GM04504 (cell line): Measurements from ENCODE around the gene PAQR6.

Experiments used
- DNase-seq: peaks from one replicate; pipeline ENCODE4 v3.0.0-alpha.2; 2012; ENCODE audit warnings: low read depth

Gene PAQR6

DNA sequence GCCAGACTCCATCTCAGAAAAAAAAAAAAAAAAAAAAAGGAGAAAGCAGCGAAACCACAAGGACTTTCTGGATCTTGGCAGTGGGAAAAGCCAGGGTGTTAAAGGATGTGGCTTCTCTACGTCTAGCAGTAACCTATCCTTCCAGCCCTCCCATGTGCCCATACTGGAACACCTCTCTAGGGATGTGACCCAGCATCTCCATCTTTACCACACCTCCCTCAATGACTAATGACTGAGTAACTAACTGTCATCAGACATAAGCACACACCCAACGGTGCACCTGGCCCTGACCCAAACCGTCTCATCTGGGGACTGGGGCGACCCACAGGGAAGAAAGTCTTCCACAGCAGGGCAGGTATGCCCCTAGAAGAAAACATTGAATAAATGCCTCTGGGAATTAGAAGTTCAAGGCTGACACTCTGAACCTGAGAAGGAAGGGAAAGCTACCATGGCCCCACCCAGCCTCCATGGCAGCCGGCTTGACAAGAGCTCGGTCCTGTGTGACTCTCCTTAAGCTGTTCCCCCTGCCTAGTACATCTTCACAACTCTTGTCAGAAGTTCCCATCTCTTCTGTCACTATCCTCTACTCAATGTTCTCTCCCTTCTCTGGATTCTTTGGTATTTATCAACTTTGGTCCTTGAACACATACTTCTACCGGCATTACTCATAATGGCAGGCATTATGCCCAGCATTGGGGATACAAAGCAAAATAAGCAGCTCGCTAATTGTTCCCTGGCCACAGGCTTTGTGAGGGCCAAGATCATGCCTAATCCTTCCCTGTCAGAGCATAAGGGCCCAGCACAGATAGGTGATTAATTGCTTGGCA is 14.8 kb upstream of the PAQR6 start:
- peak; percentile 77 for DNase-seq

DNA sequence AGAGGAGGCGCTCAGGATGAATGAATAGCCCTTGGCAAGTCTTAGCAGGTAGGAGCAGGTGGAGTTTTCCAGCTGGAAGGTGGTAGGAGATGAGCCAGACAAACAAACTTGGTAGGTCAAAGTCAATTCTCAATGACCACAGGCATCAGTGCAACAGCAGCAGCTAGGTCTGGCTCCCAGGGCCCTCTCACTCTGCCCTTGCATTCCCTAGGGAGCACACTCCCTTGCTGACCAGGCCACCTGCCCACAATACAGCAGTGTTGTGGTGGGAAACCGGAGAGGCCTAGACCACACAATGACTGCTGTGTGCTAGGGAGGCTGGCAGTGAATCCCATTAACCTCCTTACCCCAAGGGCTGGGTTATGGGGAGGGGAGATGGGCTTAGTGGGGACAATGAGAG is 13.0 kb upstream of the PAQR6 start:
- DNase-seq: no peak

DNA sequence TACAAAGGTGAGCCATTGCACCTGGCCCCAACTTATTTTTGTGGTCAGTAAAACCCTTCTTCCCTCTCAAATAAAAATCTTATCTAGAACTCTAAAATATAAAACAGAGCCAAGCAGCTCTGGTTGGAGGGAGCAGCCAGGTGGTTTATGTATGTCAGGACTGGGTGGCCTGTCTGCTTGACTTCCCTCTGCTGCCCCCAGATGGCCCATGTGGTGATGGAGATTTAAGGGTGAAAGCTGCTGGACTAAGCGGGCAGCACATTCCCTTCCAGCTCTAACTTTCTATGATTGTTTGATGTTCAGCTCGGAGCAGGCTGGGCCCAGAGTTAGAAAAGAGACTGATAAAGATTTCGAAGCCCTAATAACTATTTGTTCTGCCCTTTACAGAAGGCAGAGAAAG is 11.9 kb upstream of the PAQR6 start:
- DNase-seq: no peak

DNA sequence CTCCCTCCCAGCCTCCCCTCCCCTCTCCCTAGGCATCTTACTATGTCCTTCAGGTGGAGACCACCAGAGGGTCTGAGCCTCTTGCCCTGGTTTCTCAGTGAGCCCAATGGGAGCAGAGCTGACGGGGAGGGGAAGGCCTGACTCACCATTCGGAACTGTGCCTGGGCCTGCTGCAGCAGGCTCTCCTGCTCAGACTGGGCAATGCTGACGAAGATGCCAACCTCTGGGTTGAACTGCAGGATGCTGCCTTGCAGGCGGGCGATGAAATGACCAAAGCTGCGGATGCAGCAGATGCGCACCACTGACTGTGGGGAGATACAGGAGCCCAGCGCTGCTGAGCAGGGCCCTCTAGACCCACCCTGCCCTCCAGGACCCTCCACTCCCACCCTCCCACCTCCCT is 11.0 kb upstream of the PAQR6 start:
- no peak for DNase-seq

DNA sequence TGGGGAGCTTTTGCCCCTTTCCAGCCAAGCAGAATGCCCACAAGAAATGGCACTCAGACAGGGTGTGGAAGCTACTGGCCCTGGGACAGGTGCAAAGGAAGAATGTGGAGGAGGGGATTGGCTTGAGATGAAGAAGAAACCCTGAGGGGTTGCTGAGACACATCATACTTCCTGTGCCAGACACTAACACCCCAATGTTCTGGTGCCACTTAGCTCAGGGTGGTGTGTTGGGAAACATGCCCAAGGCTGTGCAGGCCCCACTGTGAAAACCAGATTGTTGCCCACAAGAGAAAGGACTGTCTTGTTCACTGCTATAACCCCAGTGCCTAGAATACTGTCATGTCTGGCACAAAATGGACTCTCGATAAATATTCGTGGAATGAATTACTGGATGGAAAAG is 9.9 kb upstream of the PAQR6 start:
- DNase-seq: no peak

DNA sequence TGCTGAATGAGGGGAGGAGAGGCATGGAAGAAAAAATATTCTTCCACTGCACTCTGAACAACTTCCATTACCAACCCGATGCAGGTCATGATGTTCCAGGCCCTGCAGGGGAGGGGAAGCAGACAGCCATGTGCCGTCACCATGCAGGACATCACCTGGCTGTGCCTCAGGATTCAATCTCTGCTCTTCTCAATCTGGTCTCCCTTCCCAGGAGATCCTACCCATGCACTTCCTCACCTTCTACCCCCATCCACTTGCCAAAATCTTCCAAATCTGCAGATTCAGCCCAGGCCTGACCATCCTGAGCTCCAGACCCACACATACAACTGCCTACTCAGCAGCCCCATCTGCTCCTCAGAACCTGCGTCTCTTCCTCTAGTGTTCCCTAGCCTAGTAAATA is 5.8 kb upstream of the PAQR6 start:
- DNase-seq: no peak

DNA sequence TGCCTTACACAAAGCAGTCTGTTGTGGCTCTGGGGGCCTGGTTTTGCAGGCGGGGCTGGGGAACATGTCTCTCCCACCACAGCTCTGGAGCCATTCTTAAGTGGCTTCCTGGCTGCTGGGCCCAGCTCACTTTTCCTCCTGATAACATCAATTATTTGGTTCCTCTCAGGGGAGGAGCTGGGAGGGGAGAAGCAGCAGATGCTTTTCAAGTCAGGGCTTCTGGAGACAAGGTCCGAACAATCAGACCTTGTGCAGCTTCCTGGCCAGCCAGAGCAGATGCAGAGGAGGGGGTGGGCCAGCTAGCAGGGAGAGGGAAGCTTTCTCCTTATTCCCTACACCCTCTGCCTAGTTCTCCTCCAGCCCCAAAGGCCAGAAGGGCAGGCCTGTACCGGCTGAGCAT is 3.7 kb upstream of the PAQR6 start:
- no peak for DNase-seq

DNA sequence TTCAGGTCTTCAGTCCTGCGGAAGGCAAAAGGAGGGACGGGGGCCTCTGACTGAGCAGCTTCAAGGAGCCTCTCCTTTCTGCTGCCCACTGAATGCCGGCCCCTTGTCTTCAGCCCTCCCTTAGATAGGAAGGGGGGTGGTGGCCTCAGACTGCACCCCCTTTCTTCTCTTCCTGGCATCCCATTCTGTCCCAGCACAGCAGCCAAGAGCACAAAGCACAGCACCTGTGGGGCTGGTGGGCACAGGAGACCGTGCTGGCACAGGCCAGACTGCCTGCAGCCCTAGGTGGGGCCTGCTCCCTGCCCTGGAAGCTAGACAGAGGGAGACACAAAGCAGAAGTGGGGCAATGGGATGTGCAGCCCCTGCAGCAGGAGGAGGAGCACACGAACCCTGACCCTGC is 1.7 kb upstream of the PAQR6 start:
- DNase-seq: no peak

DNA sequence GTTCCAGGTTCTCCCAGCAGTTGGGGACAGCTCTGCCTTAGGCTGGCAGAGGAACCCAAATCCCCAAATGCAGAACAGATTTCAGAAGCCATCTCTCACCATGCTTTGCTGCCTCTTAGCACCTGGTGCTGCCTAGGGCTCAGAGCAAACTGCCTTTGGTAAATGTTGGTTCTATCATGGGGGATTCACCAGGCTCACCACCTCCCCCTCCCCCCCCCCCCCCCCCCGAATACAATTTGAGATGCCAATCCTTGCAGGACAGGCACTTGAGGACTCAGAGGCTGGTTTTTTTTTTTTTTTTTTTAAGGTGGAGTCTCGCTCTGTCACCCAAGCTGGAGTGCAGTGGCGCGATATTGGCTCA is 447 bp upstream of the PAQR6 start:
- DNase-seq: no peak

DNA sequence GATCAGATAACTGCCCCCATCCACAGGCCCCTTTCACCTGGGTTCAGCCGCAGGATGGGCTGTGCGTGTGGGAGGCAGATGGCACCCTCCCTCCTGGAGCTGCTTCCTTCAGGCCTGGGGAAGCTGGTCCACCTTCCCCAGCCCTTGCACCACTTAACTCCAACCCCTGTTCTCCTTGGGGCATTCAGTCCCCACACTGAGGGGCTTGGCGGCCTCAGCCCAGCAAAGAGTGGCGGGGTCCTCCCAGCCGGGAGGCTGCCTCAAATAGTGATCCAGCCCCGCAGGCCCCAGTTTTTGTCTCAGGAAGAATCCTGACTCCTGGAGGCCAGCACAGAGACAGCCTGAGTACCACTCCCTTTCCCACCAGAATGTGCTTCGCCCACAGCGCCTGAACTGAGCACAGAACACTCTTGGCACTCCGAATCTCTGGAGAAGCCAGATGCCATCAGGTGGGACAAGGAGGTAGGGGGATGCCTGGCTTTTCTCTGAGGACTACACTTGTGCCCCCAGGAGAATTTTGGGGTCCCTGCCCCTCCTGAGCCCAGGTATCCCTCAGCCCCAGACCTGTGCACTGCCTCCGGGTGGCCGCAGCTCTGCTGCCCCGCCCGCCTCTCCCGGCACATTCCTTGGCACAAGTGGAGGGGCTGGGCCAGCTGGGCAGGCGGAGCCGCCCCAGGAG is 936 bp downstream of the PAQR6 start:
- no peak for DNase-seq

DNA sequence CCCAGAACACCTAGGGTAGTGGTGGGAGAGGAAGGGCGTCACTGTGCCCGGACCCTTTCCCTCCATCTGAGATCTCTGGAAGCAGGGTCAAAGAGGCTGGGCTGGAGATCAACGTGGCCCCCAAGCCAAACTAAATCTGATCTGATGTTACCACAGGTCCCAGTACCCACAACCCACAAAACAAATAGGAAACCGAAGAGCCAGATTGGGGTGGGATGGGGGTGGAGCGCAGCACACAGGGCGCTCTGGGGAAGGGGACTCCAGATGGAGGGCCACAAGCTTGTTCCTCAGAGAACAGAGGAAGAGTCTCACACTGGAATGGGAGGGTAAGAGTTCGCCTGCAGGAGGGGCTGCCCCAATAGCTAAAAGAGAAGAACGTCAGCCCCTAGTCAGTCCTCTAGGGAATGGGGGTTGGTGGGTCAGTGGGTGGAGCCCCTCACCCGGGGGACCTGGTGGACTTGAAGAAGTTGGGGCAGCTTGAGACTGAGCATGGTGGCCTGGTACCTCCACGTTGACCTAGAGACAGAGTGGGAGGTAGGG is 1.5 kb downstream of the PAQR6 start:
- DNase-seq: no peak

DNA sequence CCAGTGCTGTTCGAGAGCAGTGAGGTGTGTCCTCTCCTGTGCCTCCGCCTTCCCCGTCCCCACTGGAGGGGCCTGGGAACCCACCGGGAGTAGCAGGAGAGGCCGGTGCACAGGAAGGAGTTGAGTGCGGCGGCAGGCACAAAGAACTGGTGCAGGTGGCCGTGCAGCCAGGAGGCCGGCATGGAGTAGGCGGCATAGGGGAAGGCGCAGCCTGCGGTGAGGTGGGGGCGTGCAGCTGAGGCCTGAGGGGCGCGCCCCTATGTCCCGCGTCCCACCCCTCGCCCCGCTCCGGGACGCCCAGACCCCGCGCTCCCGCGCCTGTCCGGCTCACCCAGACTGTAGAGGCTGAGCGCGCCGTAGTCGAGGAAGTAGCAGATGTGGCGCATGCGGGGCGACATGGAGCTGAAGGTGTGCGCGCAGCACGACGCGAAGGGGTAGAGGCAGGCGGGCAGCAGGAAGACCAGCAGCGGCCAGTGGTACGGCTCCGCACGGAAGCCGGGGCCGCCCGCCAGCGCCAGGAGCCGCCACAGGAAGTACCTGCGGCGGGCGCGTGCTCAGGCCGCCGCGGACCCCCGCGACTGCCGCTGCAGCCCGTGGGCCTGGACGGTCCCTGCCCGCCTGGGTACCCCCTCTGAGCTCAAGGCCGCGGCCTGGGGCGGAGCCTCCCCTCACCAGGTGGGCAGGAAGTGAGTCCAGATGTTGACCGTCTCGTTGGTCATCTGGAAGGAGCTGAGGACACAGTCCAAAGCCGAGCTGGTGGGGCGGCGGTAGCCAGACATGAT is 2.2 kb downstream of the PAQR6 start:
- no peak for DNase-seq

DNA sequence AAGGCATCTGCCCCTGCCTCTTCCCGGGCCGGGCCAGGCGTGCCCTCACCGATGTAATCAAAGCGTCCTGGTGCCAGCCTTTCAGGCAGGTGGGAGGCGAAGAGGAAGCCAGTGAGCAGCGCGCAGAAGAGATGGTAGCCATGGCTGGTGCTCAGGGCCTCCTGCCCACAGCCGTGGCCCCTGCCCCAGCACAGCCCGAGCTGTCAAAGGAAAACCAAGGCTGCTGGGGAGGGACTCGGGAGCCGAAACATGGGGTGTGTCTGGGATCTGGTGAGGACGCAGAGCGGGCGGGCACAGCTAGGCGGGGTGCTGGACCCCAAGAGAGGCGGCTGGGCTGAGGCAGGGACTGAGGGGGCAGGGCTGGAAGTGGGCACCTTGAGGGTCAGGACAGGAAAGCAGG is 3.1 kb downstream of the PAQR6 start:
- no peak for DNase-seq

DNA sequence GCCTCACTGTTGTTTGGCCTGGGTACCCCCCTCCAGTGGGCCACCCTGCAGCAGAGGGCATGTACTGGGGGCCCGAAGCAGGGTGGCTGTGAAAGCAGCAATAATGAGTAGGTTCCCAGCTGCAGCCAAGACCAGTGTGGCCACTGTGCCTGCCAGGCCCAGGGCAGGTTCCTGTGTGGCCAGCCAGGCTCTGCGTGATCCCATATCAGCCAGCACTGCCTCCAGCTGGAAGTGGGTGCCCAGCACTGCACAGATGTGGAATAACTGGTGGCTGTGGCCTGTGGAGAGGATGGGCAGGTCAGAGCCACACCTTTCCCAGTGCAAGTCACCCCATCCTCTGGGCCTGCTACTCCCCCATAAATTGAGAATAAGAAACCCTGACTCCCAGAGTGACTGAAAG is 3.7 kb downstream of the PAQR6 start:
- no peak for DNase-seq

DNA sequence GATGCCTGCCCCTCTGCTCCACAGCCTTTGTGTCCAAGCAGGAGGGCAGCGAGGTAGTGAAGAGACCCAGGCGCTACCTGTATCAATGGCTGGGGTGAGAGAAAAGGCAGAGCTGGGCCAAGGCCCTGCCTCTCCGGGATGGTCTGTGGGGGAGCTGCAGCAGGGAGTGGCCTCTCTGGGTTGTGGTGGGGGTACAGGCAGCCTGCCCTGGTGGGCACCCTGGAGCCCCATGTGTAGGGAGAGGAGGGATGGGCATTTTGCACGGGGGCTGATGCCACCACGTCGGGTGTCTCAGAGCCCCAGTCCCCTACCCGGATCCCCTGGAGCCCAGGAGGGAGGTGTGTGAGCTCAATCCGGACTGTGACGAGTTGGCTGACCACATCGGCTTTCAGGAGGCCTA is 5.1 kb downstream of the PAQR6 start:
- DNase-seq: no peak

DNA sequence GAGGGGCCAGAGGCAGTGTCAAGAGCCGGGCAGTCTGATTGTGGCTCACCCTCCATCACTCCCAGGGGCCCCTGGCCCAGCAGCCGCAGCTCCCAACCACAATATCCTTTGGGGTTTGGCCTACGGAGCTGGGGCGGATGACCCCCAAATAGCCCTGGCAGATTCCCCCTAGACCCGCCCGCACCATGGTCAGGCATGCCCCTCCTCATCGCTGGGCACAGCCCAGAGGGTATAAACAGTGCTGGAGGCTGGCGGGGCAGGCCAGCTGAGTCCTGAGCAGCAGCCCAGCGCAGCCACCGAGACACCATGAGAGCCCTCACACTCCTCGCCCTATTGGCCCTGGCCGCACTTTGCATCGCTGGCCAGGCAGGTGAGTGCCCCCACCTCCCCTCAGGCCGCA is 5.9 kb downstream of the PAQR6 start, which contains the start of gene BGLAP:
BGLAP (plus strand) TSS at position 259 of the 400 bp plus-strand sequence; CDS start at position 307, 48 bp downstream.
- no peak for DNase-seq

DNA sequence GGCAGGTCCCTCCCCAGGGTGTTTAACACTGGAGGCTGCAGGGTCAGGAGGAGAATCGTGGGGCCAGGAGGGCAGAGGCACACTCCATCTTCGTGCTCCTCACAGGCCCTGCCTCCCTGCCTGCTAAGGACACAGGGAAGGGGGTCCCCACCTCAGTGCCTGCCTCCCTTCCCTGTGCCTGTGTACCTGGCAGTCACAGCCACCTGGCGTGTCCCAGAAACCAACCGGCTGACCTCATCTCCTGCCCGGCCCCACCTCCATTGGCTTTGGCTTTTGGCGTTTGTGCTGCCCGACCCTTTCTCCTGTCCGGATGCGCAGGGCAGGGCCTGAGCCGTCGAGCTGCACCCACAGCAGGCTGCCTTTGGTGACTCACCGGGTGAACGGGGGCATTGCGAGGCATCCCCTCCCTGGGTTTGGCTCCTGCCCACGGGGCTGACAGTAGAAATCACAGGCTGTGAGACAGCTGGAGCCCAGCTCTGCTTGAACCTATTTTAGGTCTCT is 6.5 kb downstream of the PAQR6 start:
- DNase-seq: no peak

DNA sequence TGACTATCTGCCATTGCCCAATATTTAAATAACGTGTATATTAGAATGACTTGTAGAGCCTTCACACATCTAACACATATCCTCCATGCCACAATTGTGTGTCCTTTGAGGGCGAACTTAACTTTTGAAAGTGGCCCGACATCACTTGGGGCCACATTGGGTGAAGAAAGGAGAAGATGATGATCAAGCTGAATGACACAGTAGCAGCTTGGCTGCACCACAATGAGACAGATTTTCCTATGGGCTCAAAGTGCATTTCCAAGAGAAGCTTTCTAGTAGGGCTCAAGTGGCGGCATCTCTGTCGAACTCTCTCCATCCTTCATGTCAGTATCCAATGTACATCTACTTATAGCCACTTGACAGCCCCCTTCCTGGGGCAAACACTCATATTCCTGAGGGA is 9.6 kb downstream of the PAQR6 start:
- no peak for DNase-seq

DNA sequence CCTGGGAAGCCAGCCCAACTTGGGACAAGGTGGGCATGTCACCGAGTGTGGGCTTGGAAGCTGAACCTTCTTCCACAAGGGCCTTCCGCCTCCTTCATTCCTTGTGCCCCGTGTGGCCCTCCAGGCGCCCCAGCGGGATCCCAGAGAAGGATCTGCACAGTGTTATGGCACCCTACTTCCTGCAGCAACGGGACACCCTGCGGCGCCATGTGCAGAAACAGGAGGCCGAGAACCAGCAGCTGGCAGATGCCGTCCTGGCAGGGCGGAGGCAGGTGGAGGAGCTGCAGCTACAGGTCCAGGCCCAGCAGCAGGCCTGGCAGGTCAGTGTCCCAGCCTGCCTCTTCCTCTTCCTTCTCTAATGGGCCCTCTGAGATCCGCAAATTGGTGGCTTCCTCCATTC is 11.7 kb downstream of the PAQR6 start:
- no peak for DNase-seq

DNA sequence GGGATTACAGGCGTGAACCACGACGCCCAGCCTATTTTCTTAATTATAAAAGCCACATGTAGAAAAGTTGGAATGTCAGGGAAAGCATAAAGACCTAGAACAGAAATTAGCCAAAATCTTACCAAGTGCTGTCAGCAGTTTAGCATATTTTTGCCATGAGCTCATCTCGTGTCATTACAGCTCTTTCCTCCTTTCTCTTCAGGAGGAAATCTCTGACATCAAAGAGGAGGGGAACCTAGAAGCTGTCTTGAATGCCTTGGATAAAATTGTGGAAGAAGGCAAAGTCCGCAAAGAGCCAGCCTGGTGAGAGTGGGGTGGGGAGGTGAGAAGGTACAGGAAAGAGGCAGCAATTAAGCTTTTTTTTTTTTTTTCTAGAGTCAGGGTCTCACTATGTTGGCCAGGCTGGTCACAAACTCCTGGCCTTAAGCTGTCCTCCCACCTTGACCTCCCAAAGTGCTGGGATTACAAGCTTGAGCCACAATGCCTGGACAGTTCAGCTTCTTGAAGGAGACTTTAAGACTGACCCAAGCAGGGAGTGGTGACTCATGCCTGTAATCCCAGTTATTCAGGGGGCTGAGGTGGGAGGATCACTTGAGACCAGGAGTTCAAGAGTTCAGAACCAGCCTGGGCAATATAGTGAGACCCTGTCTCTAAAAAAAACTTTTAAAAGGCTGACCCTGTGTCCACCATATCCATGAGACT is 14.3 kb downstream of the PAQR6 start:
- DNase-seq: peak; percentile 65

DNA sequence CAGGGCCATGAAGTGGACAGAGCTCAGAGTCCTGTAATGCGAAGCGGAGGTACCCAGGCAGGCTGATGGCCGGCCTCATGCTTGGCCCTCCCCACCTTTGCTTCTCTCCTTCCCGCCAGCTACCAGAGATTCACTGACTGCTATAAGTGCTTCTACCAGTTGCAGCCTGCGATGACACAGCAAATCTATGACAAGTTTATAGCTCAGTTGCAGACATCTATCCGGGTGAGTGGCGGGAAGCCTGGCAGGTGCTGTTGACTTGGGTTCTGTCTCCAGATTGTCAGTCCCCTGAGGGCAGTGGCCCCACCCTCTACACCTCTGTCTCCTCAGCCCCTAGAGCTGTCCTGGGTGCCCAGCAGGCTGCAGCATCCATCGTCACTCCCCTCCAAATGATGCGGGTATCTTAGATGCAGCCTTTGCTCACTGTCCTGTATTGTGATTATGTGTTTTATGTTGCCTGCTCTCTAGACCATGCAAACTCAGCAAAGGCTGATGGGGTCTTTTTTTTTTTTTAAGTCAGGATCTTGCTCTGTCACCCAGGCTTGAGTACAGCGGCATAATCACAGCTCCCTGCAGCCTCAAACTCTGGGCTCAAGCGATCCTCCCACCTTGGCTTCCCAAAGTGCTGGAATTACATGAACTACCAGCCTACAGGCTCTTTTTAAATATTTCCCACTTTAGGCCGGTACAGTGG is 15.5 kb downstream of the PAQR6 start:
- DNase-seq: no peak
